H1 (cell line): Measurements from ENCODE around the gene ADCY5. TPM values are rescaled to one million over a fixed set of nuclear protein-coding genes. Genes with fewer than 3 reads are reported as not detected.

Experiments
- CTCF ChIA-PET: fragments of 300-600 bp; sonication (Branson Sonifier 250); formaldehyde crosslinking; loops from one replicate; lab custom pipeline; 2021; ENCODE audit not compliant: partially characterized antibody; lab: Charles Lee
- POLR2A ChIA-PET: fragments of 300-600 bp; sonication (Branson Sonifier 250); formaldehyde crosslinking; loops from one replicate; lab custom pipeline; 2021; ENCODE audit warnings: inconsistent platforms; ENCODE audit not compliant: partially characterized antibody; lab: Charles Lee
- DNase-seq, 2 experiments: peaks; one replicate each; pipeline versions ENCODE4 v3.0.0 to v3.0.0-alpha.2; 2010 to 2022; ENCODE audit warnings: low spot score in 2 of 2, low read depth in 1 of 2, mixed read lengths in 1 of 2
- FAIRE-seq: peaks from 2 replicates; lab custom pipeline; 2011; peaks lifted over from hg19 to GRCh38; lab: Jason Lieb, UNC
- H2AFZ ChIP-seq: 2 replicates; pipeline ENCODE4 v1.8.1; 2012; ENCODE audit warnings: low read length, inconsistent platforms
- H2AK5ac ChIP-seq: 2 replicates; pipeline ENCODE4 v1.6.1; 2013; ENCODE audit warnings: low read depth, low read length
- H2BK120ac ChIP-seq: replicated peaks from 2 replicates; pipeline ENCODE3; 2013; ENCODE audit warnings: low read depth, low read length, inconsistent platforms
- H2BK12ac ChIP-seq: 2 replicates; pipeline ENCODE4 v1.6.1; 2013; ENCODE audit warnings: low read depth, low read length
- H2BK15ac ChIP-seq: 2 replicates; pipeline ENCODE4 v1.6.1; 2013; ENCODE audit warnings: low read length
- H2BK20ac ChIP-seq: 2 replicates; pipeline ENCODE4 v1.6.1; 2013; ENCODE audit warnings: low read length
- H2BK5ac ChIP-seq: 2 replicates; pipeline ENCODE4 v1.6.1; 2013; ENCODE audit warnings: low read depth, low read length
- H3K14ac ChIP-seq: 2 replicates; pipeline ENCODE4 v1.6.1; 2013; ENCODE audit warnings: inconsistent platforms; ENCODE audit not compliant: insufficient read length
- H3K18ac ChIP-seq: 2 replicates; pipeline ENCODE4 v1.6.1; 2013; ENCODE audit warnings: low read length; ENCODE audit errors: extremely low read depth
- H3K23ac ChIP-seq: 2 replicates; pipeline ENCODE4 v1.6.1; 2013; ENCODE audit warnings: inconsistent platforms; ENCODE audit not compliant: insufficient read length
- H3K23me2 ChIP-seq: 2 replicates; pipeline ENCODE4 v1.6.1; 2013; ENCODE audit warnings: low read depth, low read length
- H3K27ac ChIP-seq: 2 replicates; pipeline ENCODE4 v1.6.1; 2011; ENCODE audit warnings: low read depth, low read length, inconsistent platforms
- H3K27me3 ChIP-seq, 4 experiments: replicated peaks in 1 of 4; 1 replicate in 1 of 4; 2 replicates in 3 of 4; pipeline versions ENCODE4 v1.6.1 to v1.8.1; 2011 to 2013; ENCODE audit warnings: low read length in 3 of 4, mild to moderate bottlenecking in 3 of 4, inconsistent platforms in 2 of 4, mixed read lengths in 2 of 4, moderate library complexity in 1 of 4; ENCODE audit not compliant: control insufficient read depth in 3 of 4, insufficient read depth in 3 of 4; ENCODE audit errors: extremely low read depth in 1 of 4
- H3K36me3 ChIP-seq, 4 experiments: 2 replicates each; pipeline versions ENCODE4 v1.6.1 to v1.8.1; 2011 to 2013; ENCODE audit warnings: mild to moderate bottlenecking in 4 of 4, low read length in 3 of 4, moderate library complexity in 2 of 4, control low read depth in 1 of 4, inconsistent platforms in 1 of 4; ENCODE audit not compliant: insufficient read depth in 4 of 4, control insufficient read depth in 2 of 4
- H3K4ac ChIP-seq: replicated peaks from 2 replicates; pipeline ENCODE3; 2013; ENCODE audit warnings: low read length, low read depth, mixed read lengths, inconsistent platforms; ENCODE audit not compliant: insufficient read length
- H3K4me1 ChIP-seq, 4 experiments: replicated peaks in 1 of 4; 1 replicate in 1 of 4; 2 replicates in 3 of 4; pipeline versions ENCODE4 v1.6.1 to v1.8.1; 2011 to 2013; ENCODE audit warnings: low read length in 3 of 4, inconsistent platforms in 2 of 4, mixed read lengths in 1 of 4; ENCODE audit not compliant: insufficient read depth in 4 of 4, control insufficient read depth in 3 of 4
- H3K4me2 ChIP-seq, 2 experiments: 2 replicates each; pipeline versions ENCODE4 v1.6.1 to v1.8.1; 2011 to 2013; ENCODE audit warnings: low read depth in 2 of 2, low read length in 2 of 2, control low read depth in 1 of 2, inconsistent platforms in 1 of 2, mild to moderate bottlenecking in 1 of 2; ENCODE audit not compliant: insufficient read depth in 1 of 2
- H3K4me3 ChIP-seq, 4 experiments: fragments of 200-600, 300-600 bp in 1 of 4; sonication (generic), shearing (Covaris generic), sonication (Bioruptor Twin) in 1 of 4; 2 replicates each; pipeline versions ENCODE4 v1.5.1 to v1.8.1; 2011 to 2016; ENCODE audit warnings: low read length in 4 of 4, low read depth in 3 of 4, control low read depth in 2 of 4, inconsistent platforms in 2 of 4, mild to moderate bottlenecking in 2 of 4, mixed read lengths in 1 of 4, moderate library complexity in 1 of 4; ENCODE audit not compliant: insufficient read depth in 2 of 4; ENCODE audit errors: extremely low read depth in 1 of 4
- H3K56ac ChIP-seq: replicated peaks from 2 replicates; pipeline ENCODE3; 2013; ENCODE audit warnings: low read depth, mild to moderate bottlenecking, mixed read lengths, low read length, inconsistent platforms; ENCODE audit not compliant: insufficient read length
- H3K79me1 ChIP-seq: 2 replicates; pipeline ENCODE4 v1.6.1; 2013; ENCODE audit warnings: low read depth, low read length, control low read depth
- H3K79me2 ChIP-seq, 2 experiments: 2 replicates each; pipeline versions ENCODE4 v1.6.1 to v1.8.1; 2012 to 2013; ENCODE audit warnings: low read length in 2 of 2, mild to moderate bottlenecking in 2 of 2, inconsistent platforms in 1 of 2; ENCODE audit not compliant: insufficient read depth in 2 of 2, control insufficient read depth in 1 of 2
- H3K9ac ChIP-seq, 4 experiments: replicated peaks in 1 of 4; 1 replicate in 1 of 4; 2 replicates in 3 of 4; pipeline versions ENCODE4 v1.6.1 to v1.8.1; 2011 to 2013; ENCODE audit warnings: low read depth in 3 of 4, low read length in 3 of 4, control low read depth in 2 of 4, mild to moderate bottlenecking in 2 of 4, moderate library complexity in 2 of 4, inconsistent platforms in 1 of 4; ENCODE audit errors: extremely low read depth in 1 of 4
- H3K9me3 ChIP-seq, 2 experiments: 2 replicates each; pipeline versions ENCODE4 v1.6.1 to v1.8.1; 2012 to 2013; ENCODE audit warnings: mild to moderate bottlenecking in 2 of 2, moderate library complexity in 2 of 2, control low read depth in 1 of 2, inconsistent platforms in 1 of 2, low read depth in 1 of 2, low read length in 1 of 2, mixed read lengths in 1 of 2; ENCODE audit not compliant: insufficient read depth in 2 of 2
- H4K20me1 ChIP-seq, 2 experiments: replicated peaks in 1 of 2; 2 replicates each; pipeline versions ENCODE3 to v1.8.1; 2011 to 2013; ENCODE audit warnings: inconsistent platforms in 2 of 2, low read length in 2 of 2, mild to moderate bottlenecking in 1 of 2; ENCODE audit not compliant: insufficient read depth in 2 of 2, control insufficient read depth in 1 of 2
- H4K5ac ChIP-seq: 2 replicates; pipeline ENCODE4 v1.6.1; 2013; ENCODE audit warnings: low read length, low read depth, mixed read lengths, inconsistent platforms; ENCODE audit not compliant: insufficient read length
- H4K8ac ChIP-seq: 2 replicates; pipeline ENCODE4 v1.8.0; 2013; ENCODE audit warnings: mild to moderate bottlenecking, moderate library complexity, low read length, inconsistent platforms; ENCODE audit not compliant: insufficient read depth; ENCODE audit errors: extremely low read depth
- H4K91ac ChIP-seq: replicated peaks from 2 replicates; pipeline ENCODE3; 2013; ENCODE audit warnings: low read length, mixed read lengths, inconsistent platforms; ENCODE audit not compliant: insufficient read length
- CBX8 ChIP-seq: fragments of 300-800, 300-1000 bp; sonication (generic); IDR thresholded peaks from 2 replicates; pipeline ENCODE4 v1.7.1; 2016; ENCODE audit warnings: low read depth, low read length, borderline replicate concordance
- CHD2 ChIP-seq: IDR thresholded peaks from 2 replicates; pipeline ENCODE4 v1.6.1; 2012; ENCODE audit warnings: low read length, improper control_type of control experiment
- KDM1A ChIP-seq: fragments of 200-600, 300-600 bp; sonication (generic); IDR thresholded peaks from 2 replicates; pipeline ENCODE4 v1.7.1; 2016; ENCODE audit warnings: mild to moderate bottlenecking, low read length, borderline replicate concordance
- POLR2AphosphoS5 ChIP-seq: IDR thresholded peaks from 2 replicates; pipeline ENCODE4 v1.6.1; 2011; ENCODE audit warnings: low read depth, low read length
- RAD21 ChIP-seq, 2 experiments: IDR thresholded peaks in 1 of 2; conservative IDR thresholded peaks in 1 of 2; 2 replicates each; pipeline ENCODE4 v1.6.1; 2011; ENCODE audit warnings: low read depth in 2 of 2, low read length in 2 of 2, improper control_type of control experiment in 1 of 2, inconsistent platforms in 1 of 2, mild to moderate bottlenecking in 1 of 2, moderate library complexity in 1 of 2
- TEAD4 ChIP-seq: IDR thresholded peaks from 2 replicates; pipeline ENCODE4 v1.6.1; 2012; ENCODE audit warnings: low read depth, low read length, inconsistent platforms, mixed read lengths
- WGBS, 2 experiments: shearing (Covaris generic) in 1 of 2; methylation state at CpG; one replicate each; pipeline versions ENCODE4 v1.1.6 to v1.1.7; 2013 to 2015; ENCODE audit warnings: low lambda C conversion rate in 2 of 2, mixed read lengths in 2 of 2, inconsistent platforms in 1 of 2, low coverage in 1 of 2, missing lambda C conversion rate in 1 of 2; ENCODE audit not compliant: insufficient replicate concordance in 2 of 2, insufficient coverage in 1 of 2, insufficient read length in 1 of 2; ENCODE audit errors: extremely low coverage in 1 of 2, missing lambda C conversion rate in 1 of 2; 5-methylcytosine and 5-hydroxymethylcytosine counted together
- polyA plus RNA-seq, 7 experiments: library from polyadenylated mRNA; depleted of rRNA in 3 of 7; stranded (reverse) in 5 of 7; unstranded in 2 of 7; fragments of >200 nt in 5 of 7; fragments of 200-250 nt in 2 of 7; gene quantifications; 1 replicate in 5 of 7; 2 replicates in 1 of 7; 4 replicates in 1 of 7; pipeline versions ENCODE4 v1.2.1 to v1.2.3, GENCODE V29; 2011 to 2013; ENCODE audit warnings: missing spikeins in 2 of 7, mixed read lengths in 2 of 7
- total RNA-seq: library from RNA; stranded (reverse); fragmentation: NEBNext Ultra II Directional; extraction: Animal tissue kit (Norgen Biotek cat#: 25700); gene quantifications from 2 replicates; pipeline ENCODE4 v1.2.1, GENCODE V29; 2021

ADCY5 gene
- total and polyA plus RNA-seq, 2 of the 8 experiments (the other 6 are each of a cell fraction or from before 2014, with no cell fraction given), result 18.9 to 40.8 TPM

- no peaks in the 10 kb centered on the region for H3K9me3 ChIP-seq
- H3K56ac ChIP-seq, result no peak overlapping the region
- no peaks in the 10 kb centered on the region for H3K79me1 ChIP-seq
- no peaks in the 10 kb centered on the region for H4K20me1 ChIP-seq
- no peaks in the 10 kb centered on the region for H3K27me3 ChIP-seq
- peak overlapping the region; percentile 29; the same call in 1 of the 2 replicates for H4K8ac ChIP-seq
- peaks cover 5 to 14% (median 9%) of the 10 kb centered on the region in 4 experiments; a peak in 6 of 7 replicates for H3K4me1 ChIP-seq
- FAIRE-seq (no peak), DNase-seq (no peak)
- no peak overlapping the region for H4K91ac ChIP-seq
- no peak overlapping the region for H4K5ac ChIP-seq
- H3K4me3 ChIP-seq, result no peak overlapping the region
- H3K18ac ChIP-seq, result no peak overlapping the region
- no peak overlapping the region for H2BK120ac ChIP-seq
- POLR2A ChIA-PET, result interaction anchor here (0.7 kb wide), 1 partner anchor 56 kb away, joined by 3 read pairs; no protein-coding TSS in a partner anchor
- H3K23ac ChIP-seq, result no peak overlapping the region
- no peaks in the 10 kb centered on the region for H3K36me3 ChIP-seq
- no peak for TF ChIP-seq CHD2
- no peak for TF ChIP-seq TEAD4
- TF ChIP-seq RAD21 (IDR thresholded peaks at IDR 0.05 in 1 of 2, conservative IDR thresholded peaks at IDR 0.05 in 1 of 2; ENCODE audit: low read depth in 2 of 2, low read length in 2 of 2), result peak in 1 of 2 experiments; percentile 25; a peak in 1 of 4 replicates
- TF ChIP-seq CBX8, result no peak
- TF ChIP-seq POLR2AphosphoS5, result no peak
- no peak for TF ChIP-seq KDM1A
- TF ChIP-seq, all 59 proteins: peak for 1
- 88% methylated on average over 16 of the region's 16 CpGs; no CpG with 5 or more reads in 1 of the 2 experiments for WGBS, 2 experiments
- no peak overlapping the region for H2BK15ac ChIP-seq
- no peak overlapping the region for H2AK5ac ChIP-seq
- H3K9ac ChIP-seq, result no peak overlapping the region
- H2BK20ac ChIP-seq, result no peak overlapping the region
- H3K4me2 ChIP-seq, result no peak overlapping the region
- CTCF ChIA-PET, result interaction anchor here (0.6 to 4.7 kb wide), 15 partner anchors 11 to 217 kb away, joined by 3 to 43 read pairs (median 4); no protein-coding TSS in a partner anchor
- H3K14ac ChIP-seq, result no peak overlapping the region
- H2BK5ac ChIP-seq, result no peak overlapping the region
- H3K79me2 ChIP-seq, result no peaks in the 10 kb centered on the region
- no peak overlapping the region for H2BK12ac ChIP-seq
- H3K27ac ChIP-seq, result no peak overlapping the region
- no peak overlapping the region for H2AFZ ChIP-seq
- H3K4ac ChIP-seq, result no peak overlapping the region
- H3K23me2 ChIP-seq, result no peaks in the 10 kb centered on the region
Measured at GRCh38 chr3:123341871-123342630, 106.8 kb downstream of the ADCY5 start.
